ENCODE results near the gene MYL5.

MYL5 gene

DNA sequence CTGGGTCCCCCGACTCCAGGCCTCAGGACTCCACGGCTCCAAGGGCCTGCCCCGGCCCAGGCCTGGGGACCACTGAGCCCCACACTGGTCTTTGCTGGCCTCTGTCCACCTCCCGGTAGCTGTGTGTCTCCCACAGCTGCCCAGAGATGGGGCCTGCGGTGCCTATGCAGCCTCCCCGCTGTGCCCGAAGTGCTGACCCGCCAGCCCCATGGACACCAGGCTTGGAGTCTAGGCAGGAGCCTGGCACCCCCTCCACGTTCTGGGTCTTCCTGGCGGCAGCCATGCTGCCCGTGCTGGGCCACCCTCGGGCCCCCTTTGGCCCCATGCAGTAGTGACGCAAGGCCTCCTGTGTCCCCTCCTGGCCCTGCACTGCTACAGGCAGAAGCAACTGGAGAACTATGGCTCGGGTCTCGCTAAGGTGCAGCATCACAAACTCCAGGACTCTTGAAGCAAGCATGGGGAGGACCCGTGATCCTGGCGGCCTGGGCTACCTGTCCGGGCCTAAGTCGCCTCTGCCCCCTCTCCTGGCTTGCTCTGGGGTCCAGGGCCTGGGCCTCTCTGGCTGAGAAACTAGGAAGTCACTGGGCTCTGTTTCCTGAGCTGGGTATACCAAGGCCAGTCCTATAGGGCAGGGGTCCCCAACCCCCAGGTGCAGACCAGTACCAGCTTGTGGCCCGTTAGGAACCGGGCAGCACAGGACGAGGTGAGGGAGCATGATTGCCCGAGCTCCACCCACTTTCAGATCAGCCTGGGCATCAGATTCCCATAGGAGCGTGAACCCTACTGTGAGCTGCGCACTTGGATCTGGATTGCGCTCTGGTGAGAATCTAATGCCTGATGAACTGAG, 917 bp downstream of the MYL5 start:
- no peak for DNase-seq (ENCODE audit: low spot score in 2 of 2)
- Mint-ChIP-seq H3K9me3 (no peaks in the 10 kb centered on the region), H3K27ac (peak overlapping the region; percentile 94), H3K4me3 (peak overlapping the region; percentile 75), H3K4me1 (peaks cover 16% of the 10 kb centered on the region), H3K36me3 (peaks cover 52% of the 10 kb centered on the region)
- ATAC-seq: peak; percentile 3

DNA sequence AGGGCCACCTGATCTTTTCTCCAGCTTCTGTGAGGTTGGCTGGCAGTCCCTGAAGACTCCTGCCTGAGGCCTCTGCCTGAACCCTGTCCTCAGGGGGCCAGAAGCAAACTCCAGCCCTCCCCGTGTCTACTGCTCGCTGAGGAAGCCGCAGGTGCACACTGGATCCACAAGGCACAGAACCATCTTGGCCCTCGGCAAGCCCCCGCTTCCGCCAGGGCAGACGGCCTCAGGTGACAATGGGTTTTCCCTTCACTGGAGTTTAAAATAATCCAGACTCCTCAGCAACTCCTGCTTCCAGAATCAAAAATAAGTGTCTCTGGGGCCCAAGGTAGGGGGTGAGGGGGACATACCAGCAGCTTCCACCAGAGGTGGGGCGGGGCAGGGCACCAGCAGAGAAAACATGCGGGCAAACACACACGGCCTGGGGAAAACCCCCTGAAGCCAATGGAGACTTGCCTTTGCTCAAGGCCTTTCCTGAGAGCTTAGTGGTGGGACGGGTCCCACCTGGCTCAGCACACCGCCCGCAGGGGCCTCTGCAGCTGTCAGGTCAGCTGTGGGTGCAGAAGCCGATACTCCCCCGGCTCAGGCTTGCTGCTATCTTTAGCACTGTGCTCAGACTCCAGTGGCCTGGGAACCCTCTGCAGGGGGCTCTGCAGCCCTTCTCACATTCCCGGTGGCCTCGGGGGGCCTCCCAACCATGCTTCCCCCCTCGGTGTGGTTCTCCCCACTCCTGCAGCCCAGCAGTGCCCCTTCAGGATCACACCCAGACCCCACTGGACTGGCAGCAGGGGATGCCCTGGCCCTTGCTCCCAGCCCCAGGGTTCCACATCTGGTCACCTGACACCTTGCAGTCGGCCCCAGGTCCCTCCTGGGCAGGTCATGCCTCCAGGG, 1.9 kb downstream of the MYL5 start:
- Mint-ChIP-seq H3K9me3 (no peaks in the 10 kb centered on the region), H3K27ac (peak overlapping the region; percentile 10), H3K36me3 (peaks cover 47% of the 10 kb centered on the region), H3K4me3 (peak overlapping the region; percentile 75), H3K4me1 (peaks cover 24% of the 10 kb centered on the region)
- no peak for ATAC-seq
- no peak for DNase-seq (ENCODE audit: low spot score in 2 of 2)

- no peak overlapping the region for H3K4me3 Mint-ChIP-seq
- DNase-seq (ENCODE audit: low spot score in 2 of 2) (no peak), ATAC-seq (no peak)
- peak overlapping the region; percentile 10 for H3K27ac Mint-ChIP-seq
- H3K9me3 Mint-ChIP-seq: no peaks in the 10 kb centered on the region
- H3K36me3 Mint-ChIP-seq: peaks cover 41% of the 10 kb centered on the region
- peaks cover 24% of the 10 kb centered on the region for H3K4me1 Mint-ChIP-seq
These were observed 2.5 kb downstream of the MYL5 start for GRCh38 chr4:676871-677235.

- H3K27ac Mint-ChIP-seq: peak overlapping the region; percentile 43
- DNase-seq (ENCODE audit: low spot score in 2 of 2): no peak
These were observed 3.3 kb downstream of the MYL5 start for GRCh38 chr4:677431-678293.

DNA sequence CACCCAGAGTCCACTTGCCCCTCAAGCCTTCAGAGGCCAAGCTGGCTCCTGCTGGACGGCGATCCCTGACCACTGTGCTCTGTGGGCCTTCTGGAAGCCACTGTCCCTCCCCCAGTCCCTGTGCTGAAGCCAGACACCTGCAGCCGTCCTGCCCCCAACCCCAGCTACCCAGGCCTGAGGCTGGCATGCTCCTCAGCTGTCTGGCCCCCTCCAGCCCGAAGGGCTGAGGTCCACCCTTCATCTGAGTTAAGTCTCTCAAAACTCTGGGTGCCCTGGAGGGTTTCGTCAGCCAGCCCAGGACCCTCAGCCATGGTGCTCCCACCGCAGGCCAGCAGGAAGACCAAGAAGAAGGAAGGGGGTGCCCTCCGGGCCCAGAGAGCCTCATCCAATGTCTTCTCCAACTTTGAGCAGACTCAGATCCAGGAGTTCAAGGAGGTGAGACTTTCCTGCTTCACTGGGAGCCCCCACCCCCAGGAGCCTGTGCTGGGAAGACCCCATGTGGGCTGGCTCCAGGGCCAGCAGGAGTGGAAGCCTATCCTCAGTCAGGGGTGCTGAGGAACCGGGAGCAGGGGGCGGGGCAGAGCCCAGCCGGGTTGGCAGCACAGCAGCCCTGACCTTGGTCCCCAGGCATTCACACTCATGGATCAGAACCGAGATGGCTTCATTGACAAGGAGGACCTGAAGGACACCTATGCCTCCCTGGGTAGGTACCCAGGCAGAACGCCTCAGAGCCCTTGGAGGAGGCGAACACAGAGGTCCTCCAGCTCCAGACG, 4.2 kb downstream of the MYL5 start:
- Mint-ChIP-seq H3K27ac (peak overlapping the region; percentile 43), H3K9me3 (no peaks in the 10 kb centered on the region), H3K4me1 (peaks cover 18% of the 10 kb centered on the region), H3K36me3 (peaks cover 24% of the 10 kb centered on the region), H3K4me3 (no peak overlapping the region)
- ATAC-seq (no peak), DNase-seq (ENCODE audit: low spot score in 2 of 2) (no peak)

More at GRCh38 chr4:677431-678293, 3.3 kb downstream of the MYL5 start:
- Mint-ChIP-seq H3K4me1 (peaks cover 24% of the 10 kb centered on the region), H3K36me3 (peaks cover 33% of the 10 kb centered on the region), H3K4me3 (no peak overlapping the region), H3K9me3 (no peaks in the 10 kb centered on the region)
- ATAC-seq: no peak

DNA sequence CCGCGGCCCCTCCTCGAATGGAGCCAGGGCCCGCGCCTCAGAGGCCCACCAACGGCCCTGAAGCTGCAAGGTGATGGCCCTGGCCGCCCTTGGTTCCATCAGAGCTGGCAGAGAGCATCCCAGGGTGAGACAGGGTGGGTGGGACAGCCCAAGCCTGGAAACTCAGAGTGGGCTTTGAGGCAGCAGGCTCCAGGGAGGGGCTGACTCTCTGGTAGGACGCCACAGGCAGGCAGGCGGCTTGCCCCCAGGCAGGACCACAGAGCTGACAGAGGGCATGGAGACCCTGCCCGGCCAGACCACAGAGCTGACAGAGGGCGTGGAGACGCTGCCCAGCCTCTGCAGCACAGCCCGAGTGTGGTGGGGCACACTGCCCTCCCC, 4.8 kb downstream of the MYL5 start:
- ATAC-seq (no peak), DNase-seq (ENCODE audit: low spot score in 2 of 2) (no peak)
- Mint-ChIP-seq H3K9me3 (no peaks in the 10 kb centered on the region), H3K27ac (peak overlapping the region; percentile 43), H3K36me3 (peaks cover 19% of the 10 kb centered on the region), H3K4me3 (no peak overlapping the region), H3K4me1 (peaks cover 24% of the 10 kb centered on the region)

GRCh38 chr4:679629-680028, 5.3 kb downstream of the MYL5 start:
- DNase-seq (ENCODE audit: low spot score in 2 of 2): no peak
- ATAC-seq: no peak
- Mint-ChIP-seq H3K4me1 (peaks cover 24% of the 10 kb centered on the region), H3K4me3 (peak overlapping the region; percentile 77), H3K9me3 (no peaks in the 10 kb centered on the region), H3K36me3 (peaks cover 13% of the 10 kb centered on the region), H3K27ac (peak overlapping the region; percentile 81)

GRCh38 chr4:680091-680490, 5.7 kb downstream of the MYL5 start:
- Mint-ChIP-seq H3K4me3 (peak overlapping the region; percentile 77), H3K36me3 (peaks cover 10% of the 10 kb centered on the region), H3K27ac (peak overlapping the region; percentile 81), H3K9me3 (no peaks in the 10 kb centered on the region), H3K4me1 (peaks cover 23% of the 10 kb centered on the region)
- ATAC-seq (no peak), DNase-seq (ENCODE audit: low spot score in 2 of 2) (no peak)

DNA sequence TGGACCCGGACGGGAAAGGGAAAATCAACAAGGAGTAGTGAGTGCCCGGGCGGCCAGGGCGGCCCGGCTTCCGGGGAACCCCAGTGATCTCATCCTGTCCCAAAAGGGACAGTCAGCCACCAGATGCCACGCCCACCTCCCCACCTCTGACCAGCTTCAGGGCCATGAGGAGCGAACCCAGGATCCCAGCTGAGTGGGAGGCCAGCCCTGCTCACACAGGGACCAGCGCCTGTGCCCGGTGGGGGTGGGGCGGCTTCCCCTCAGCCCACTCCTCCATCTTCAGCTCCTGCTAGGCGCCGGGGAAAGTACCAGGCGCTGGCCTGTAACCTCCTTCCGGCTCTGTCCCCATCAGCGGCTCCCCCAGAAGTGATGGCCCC, 6.2 kb downstream of the MYL5 start:
- no peak for DNase-seq (ENCODE audit: low spot score in 2 of 2)
- H3K4me1 Mint-ChIP-seq: peaks cover 20% of the 10 kb centered on the region

DNA sequence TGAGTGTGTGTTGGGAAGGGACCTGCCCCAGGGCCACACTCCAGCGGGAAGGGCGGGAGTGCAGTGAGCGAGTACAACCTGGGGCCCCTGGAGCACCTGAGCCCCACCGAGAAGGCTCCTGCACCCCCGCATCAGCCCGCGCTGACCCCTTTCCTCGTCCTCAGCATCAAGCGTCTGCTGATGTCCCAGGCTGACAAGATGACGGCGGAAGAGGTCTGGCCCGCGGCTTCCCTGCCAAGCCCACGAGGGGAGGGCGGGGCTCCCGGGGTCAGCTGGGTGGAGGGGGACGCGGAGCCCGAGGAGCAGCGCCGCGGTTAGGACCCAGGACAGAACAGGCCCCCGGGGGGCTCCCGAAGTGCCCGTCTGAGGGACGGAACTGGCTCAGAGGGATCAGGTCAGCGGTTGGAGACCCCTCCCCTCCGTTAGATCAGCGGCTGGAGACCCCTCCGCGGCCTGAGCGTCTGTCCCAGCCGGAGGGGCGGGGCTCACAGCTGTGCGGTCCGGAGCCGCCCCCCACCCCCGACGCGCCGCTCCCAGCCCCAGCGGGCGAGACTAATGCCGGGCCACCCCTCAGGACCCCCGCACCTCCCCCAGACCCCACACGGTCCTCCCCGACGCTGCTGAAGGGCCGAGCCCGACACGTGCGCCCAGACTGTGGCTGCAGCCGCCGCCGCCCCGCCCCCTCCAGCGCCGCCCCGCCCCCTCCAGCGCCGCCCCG, 6.7 kb downstream of the MYL5 start:
- H3K36me3 Mint-ChIP-seq: peaks cover 5% of the 10 kb centered on the region
- peak; percentile 77 for ATAC-seq
- peak overlapping the region; percentile 81 for H3K27ac Mint-ChIP-seq
- H3K4me3 Mint-ChIP-seq: peak overlapping the region; percentile 77
- H3K4me1 Mint-ChIP-seq: peaks cover 20% of the 10 kb centered on the region
- H3K9me3 Mint-ChIP-seq: no peaks in the 10 kb centered on the region
- peak; percentile 55 to 83 for DNase-seq (ENCODE audit: low spot score in 2 of 2)

More for the DNA sequence above, 6.2 kb downstream of the MYL5 start:
- peaks cover 6% of the 10 kb centered on the region for H3K36me3 Mint-ChIP-seq
- H3K9me3 Mint-ChIP-seq: no peaks in the 10 kb centered on the region
- peak overlapping the region; percentile 77 for H3K4me3 Mint-ChIP-seq
- peak; percentile 42 for ATAC-seq
- peak overlapping the region; percentile 81 for H3K27ac Mint-ChIP-seq

GRCh38 chr4:681736-682451, 7.6 kb downstream of the MYL5 start:
- no peak overlapping the region for H3K27ac Mint-ChIP-seq
- ATAC-seq (no peak), DNase-seq (ENCODE audit: low spot score in 2 of 2) (peak in 1 of 2 donors; percentile 75)
- H3K4me3 Mint-ChIP-seq: peak overlapping the region; percentile 77
- H3K4me1 Mint-ChIP-seq: peaks cover 20% of the 10 kb centered on the region
- no peaks in the 10 kb centered on the region for H3K9me3 Mint-ChIP-seq
- peaks cover 5% of the 10 kb centered on the region for H3K36me3 Mint-ChIP-seq

GRCh38 chr4:682490-683172, 8.3 kb downstream of the MYL5 start:
- ATAC-seq (no peak), DNase-seq (ENCODE audit: low spot score in 2 of 2) (no peak)
- peaks cover 22% of the 10 kb centered on the region for H3K4me1 Mint-ChIP-seq
- H3K9me3 Mint-ChIP-seq: no peaks in the 10 kb centered on the region
- peak overlapping the region; percentile 29 for H3K4me3 Mint-ChIP-seq
- H3K36me3 Mint-ChIP-seq: peaks cover 5% of the 10 kb centered on the region
- no peak overlapping the region for H3K27ac Mint-ChIP-seq

Data from stimulated activated effector memory CD8-positive, alpha-beta T cell treated with anti-CD3 and anti-CD28 coated beads, Interleukin-12 subunit alpha, Interleukin-12 subunit beta, amount 100 ng/mL, for 72 hours (primary cell).